ENCODE results near the gene FBXO7.

FBXO7 gene

DNA sequence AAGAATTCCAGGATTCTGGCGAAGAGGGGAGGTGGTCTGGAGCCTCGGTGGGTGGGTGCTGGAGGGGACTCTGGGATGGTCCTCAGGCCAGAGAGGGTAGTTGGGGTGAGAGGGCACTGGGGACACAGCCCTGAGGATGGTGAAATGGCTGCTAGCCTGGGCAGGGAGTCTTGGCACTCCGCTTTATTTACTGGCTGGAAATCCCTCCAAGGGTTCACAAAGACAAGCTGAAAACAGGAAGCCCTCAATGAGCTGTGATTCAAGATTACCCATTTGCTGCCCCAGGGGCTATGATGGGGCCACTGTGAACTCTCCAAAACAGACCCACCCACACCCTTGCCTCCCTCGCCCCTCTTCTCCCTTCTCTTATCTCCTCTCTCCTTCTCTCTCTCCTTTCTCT is 71.9 kb downstream of the FBXO7 start:
- Histone ChIP-seq H3K4me3 (ENCODE audit: severe bottlenecking) (no peak overlapping the region), H3K36me3 (ENCODE audit: low read depth) (no peaks in the 10 kb centered on the region), H3K9me3 (ENCODE audit: severe bottlenecking) (no peaks in the 10 kb centered on the region), H3K4me1 (ENCODE audit: insufficient read depth, poor library complexity, severe bottlenecking) (no peaks in the 10 kb centered on the region), H3K27ac (ENCODE audit: poor library complexity, severe bottlenecking) (no peak overlapping the region), H3K27me3 (ENCODE audit: insufficient read depth, poor library complexity, severe bottlenecking) (no peaks in the 10 kb centered on the region)
- TF ChIP-seq, protein P1, sequence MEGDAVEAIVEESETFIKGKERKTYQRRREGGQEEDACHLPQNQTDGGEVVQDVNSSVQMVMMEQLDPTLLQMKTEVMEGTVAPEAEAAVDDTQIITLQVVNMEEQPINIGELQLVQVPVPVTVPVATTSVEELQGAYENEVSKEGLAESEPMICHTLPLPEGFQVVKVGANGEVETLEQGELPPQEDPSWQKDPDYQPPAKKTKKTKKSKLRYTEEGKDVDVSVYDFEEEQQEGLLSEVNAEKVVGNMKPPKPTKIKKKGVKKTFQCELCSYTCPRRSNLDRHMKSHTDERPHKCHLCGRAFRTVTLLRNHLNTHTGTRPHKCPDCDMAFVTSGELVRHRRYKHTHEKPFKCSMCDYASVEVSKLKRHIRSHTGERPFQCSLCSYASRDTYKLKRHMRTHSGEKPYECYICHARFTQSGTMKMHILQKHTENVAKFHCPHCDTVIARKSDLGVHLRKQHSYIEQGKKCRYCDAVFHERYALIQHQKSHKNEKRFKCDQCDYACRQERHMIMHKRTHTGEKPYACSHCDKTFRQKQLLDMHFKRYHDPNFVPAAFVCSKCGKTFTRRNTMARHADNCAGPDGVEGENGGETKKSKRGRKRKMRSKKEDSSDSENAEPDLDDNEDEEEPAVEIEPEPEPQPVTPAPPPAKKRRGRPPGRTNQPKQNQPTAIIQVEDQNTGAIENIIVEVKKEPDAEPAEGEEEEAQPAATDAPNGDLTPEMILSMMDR (IDR thresholded peaks at IDR 0.05; ENCODE audit: poor library complexity, severe bottlenecking), result no peak
- ATAC-seq (ENCODE audit: low read depth), result no peak
- no peak for DNase-seq (ENCODE audit: low spot score)

DNA sequence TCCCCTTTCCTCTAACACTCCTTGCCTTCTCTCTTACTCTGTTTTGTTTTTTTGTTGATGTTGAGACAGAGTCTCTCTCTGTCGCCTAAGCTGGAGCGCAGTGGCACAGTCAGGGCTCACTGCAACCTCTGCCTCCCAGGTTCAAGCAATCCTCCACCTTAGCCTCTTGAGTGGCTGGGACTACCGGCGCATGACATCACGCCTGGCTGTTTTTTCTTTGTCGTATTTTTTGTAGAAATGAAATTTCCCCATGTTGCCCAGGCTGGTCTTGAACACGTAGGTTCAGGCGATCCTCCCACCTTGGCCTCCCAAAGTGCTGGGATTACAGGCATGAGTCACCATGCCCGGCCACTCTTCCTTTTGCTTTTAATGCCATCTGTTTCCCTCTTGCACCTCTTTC is 72.3 kb downstream of the FBXO7 start:
- no peak overlapping the region for H3K4me3 ChIP-seq (ENCODE audit: severe bottlenecking)
- no peak overlapping the region for H3K27ac ChIP-seq (ENCODE audit: poor library complexity, severe bottlenecking)
- DNase-seq (ENCODE audit: low spot score) (no peak), ATAC-seq (ENCODE audit: low read depth) (no peak)
- TF ChIP-seq, protein P1 (IDR thresholded peaks at IDR 0.05; ENCODE audit: poor library complexity, severe bottlenecking), result no peak
- H3K36me3 ChIP-seq (ENCODE audit: low read depth), result no peaks in the 10 kb centered on the region
- H3K27me3 ChIP-seq (ENCODE audit: insufficient read depth, poor library complexity, severe bottlenecking), result no peaks in the 10 kb centered on the region
- no peaks in the 10 kb centered on the region for H3K9me3 ChIP-seq (ENCODE audit: severe bottlenecking)
- H3K4me1 ChIP-seq (ENCODE audit: insufficient read depth, poor library complexity, severe bottlenecking), result no peaks in the 10 kb centered on the region

DNA sequence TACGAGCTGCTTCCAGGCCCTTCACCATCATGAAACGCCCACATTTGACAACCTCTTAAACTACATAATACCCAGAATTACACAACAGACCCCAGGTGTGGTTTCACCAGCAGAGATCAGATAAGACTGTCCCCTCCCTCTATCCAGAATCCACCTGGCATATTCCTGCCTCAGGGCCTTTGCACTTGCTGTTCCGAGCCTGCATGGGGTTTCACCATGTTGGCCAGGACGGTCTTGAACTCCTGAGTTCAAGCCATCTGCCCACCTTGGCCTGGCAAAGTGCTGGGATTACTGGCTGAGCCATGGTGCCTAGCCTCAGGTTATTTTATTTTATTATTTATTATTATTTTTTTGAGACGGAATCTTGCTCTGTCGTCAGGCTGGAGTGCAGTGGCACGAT is 73.4 kb downstream of the FBXO7 start:
- Histone ChIP-seq H3K27ac (ENCODE audit: poor library complexity, severe bottlenecking) (no peak overlapping the region), H3K27me3 (ENCODE audit: insufficient read depth, poor library complexity, severe bottlenecking) (no peaks in the 10 kb centered on the region), H3K4me3 (ENCODE audit: severe bottlenecking) (no peak overlapping the region), H3K9me3 (ENCODE audit: severe bottlenecking) (no peaks in the 10 kb centered on the region), H3K36me3 (ENCODE audit: low read depth) (no peaks in the 10 kb centered on the region), H3K4me1 (ENCODE audit: insufficient read depth, poor library complexity, severe bottlenecking) (no peaks in the 10 kb centered on the region)
- DNase-seq (ENCODE audit: low spot score) (no peak), ATAC-seq (ENCODE audit: low read depth) (no peak)
- TF ChIP-seq, protein P1 (IDR thresholded peaks at IDR 0.05; ENCODE audit: poor library complexity, severe bottlenecking), result no peak
